GM21390 (cell line): ENCODE results near the gene COG6.

Experiments
- ATAC-seq: cut with Tn5 transposase; IDR thresholded peaks from one replicate; pipeline ENCODE4 v1.9.1; 2021; ENCODE audit not compliant: unreplicated experiment

Gene COG6

DNA sequence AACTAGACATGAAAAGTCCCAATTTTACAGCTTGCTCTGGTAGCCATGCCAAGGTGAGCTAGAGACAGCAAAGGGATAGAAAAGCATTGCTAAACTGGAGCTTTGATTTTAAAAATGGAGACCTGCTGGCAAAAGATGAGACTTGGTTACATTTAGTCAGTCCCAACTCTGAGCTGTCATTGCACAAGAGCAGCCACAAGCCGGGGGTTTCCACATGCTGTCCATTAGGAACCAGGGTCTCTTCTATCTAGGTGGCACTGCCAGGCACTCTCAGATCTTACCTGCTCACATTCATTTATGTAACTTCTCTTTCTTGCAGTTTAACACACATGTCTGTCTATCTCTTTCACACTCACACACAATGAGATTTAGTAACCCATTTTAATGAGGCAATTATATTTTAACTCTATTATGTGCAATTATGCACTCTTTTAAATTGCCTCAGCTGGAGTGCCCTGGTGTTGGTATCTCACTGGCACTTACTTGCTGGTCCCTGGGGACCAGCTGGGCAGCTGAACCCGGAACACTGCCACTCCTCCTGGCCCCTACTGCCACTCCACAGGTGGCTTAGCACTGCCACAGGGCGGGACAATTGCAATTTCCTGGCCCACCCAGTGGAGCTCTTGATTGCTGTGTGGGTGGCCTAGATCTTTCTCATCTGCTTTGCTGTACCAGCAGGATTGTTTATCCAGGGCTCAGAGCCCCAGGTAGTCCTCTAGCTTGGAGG, 112.5 kb downstream of the COG6 start:
- no peak for ATAC-seq

DNA sequence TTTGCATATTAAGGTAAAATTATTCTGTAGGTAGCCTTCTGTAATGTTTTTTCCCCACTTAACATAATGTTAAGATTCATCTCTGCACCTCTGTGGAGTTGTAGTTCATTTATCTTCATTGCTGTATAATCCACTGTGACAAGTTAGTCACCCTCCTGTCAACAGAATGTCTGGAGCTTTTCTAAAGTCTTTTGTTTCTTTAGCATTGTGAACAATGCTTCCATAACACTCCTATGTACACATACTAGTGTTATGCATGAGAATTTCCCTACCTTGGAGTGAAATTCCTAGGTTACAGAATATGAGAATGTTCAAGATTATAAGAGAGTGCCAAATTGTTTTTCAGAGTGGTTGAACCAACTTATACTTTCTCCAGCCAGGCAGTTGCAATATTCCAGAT, 113.5 kb downstream of the COG6 start:
- no peak for ATAC-seq

DNA sequence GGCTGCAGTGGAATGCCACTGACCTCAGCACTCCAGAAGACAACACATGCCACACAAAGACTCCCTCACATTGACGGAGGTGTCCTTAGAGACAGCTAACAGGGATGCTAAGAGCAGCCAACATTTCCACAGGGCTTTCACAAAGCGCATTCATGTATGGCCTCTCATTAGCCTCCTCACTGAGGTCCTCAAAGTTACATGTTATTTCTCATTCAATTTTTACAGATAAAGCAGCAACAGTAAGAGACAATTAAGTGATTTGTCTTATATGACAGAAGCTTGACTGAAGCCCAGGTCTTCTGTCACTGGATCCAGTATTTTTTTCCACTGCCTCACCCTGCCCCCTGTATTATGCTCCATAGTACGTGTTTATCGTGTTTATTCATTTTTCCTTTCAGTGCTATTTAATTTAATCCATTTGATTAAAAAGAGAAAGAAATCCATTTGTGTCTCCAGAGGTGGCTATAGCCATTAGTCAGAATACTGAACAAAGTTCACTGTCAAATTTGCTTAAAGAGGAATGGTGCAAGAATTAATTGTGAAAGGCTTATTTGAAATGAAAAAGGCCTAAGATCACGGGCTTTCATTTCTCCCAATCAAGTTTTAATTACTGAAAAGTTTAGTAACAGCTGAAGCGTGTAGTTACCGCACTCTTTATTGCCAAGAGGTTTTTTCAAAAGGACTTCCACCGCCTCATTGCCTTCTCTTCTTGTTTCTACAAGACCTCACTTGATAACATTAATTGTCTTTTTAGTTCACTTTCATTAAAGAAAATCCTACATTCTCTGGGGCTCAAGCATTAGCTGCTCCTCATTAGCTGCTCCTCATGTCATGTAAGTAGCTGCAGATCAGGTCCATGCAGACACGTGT, 115.0 kb downstream of the COG6 start:
- no peak for ATAC-seq

DNA sequence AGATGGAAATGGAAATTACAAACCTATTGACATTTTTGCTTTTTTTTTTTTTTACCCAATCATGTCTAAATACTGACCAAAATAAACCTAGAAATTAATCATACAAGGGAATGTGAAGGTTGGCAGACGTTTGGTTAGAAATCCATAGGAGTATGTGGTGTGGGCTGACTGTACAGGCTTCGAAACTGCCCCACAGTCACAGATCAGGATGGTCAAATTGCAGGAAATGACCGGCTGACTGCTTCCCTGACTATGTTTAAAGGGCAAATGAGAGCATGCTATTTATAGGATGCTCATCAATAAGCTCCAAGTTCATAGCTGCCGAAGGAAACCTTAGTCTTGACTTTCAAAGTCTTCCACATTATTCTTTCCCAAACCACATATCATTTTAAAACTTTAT, 118.4 kb downstream of the COG6 start:
- ATAC-seq, result no peak

DNA sequence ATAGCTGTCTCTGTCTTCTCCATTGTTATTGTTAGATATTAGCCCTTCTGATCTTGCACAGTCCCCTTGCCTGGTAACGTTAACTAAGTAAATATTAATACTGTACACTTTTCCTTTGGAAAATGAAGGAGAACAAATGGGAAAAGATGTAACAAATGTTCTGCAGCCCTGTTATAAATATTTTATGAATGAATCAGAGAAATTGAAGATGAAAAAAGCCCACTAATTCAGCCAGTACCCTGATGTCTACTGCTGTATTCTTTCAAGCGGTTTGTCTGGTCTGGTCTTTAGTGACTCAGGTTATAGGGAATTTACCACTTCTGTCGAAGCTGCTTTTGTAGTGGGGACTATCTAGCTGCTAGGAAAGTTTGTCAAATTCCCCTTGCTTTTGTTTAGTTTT, 121.0 kb downstream of the COG6 start:
- no peak for ATAC-seq

DNA sequence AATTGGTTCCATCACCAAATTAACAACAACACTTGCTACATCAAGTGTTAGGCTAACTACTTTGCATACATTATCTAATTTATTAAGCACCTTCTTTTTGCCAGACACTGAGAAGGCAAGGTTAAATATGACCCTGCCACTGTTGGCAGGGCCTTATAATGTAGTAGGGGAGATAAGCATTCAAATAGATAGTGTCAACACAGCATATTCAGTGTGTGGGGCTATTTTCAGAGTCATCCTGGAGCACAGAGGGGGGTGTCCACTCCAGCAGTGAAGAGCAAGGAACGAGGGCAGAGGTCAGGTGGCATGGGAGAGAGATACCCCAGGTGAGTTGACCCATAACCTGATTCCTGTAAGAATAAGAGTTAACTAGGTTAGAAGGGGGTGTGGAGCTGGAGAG, 121.6 kb downstream of the COG6 start:
- ATAC-seq, result no peak

DNA sequence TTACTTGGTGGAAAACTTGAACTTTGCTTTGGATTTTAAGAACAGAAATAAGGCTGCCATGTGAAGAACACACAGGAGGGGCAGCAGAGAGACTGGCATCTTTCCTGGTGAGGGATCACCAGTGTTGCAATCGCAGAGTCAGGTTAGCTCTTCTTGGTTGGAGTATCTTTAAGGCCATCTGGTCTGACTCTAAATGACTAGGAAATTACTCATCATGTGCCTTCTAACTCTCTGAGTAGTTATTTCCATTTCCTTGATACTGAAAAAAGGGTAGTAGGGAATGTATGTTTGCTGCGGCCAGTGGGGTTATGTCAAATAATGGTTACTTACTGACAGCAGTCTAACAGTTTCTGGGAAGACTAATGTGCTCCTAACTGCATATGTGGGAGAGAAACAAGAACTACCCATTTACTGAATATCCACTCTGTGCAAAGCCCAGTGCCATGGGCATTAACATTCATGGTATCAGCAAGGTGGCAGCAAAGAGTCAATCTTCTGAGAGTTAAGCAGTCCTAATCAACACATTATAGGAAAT, 122.1 kb downstream of the COG6 start:
- no peak for ATAC-seq

DNA sequence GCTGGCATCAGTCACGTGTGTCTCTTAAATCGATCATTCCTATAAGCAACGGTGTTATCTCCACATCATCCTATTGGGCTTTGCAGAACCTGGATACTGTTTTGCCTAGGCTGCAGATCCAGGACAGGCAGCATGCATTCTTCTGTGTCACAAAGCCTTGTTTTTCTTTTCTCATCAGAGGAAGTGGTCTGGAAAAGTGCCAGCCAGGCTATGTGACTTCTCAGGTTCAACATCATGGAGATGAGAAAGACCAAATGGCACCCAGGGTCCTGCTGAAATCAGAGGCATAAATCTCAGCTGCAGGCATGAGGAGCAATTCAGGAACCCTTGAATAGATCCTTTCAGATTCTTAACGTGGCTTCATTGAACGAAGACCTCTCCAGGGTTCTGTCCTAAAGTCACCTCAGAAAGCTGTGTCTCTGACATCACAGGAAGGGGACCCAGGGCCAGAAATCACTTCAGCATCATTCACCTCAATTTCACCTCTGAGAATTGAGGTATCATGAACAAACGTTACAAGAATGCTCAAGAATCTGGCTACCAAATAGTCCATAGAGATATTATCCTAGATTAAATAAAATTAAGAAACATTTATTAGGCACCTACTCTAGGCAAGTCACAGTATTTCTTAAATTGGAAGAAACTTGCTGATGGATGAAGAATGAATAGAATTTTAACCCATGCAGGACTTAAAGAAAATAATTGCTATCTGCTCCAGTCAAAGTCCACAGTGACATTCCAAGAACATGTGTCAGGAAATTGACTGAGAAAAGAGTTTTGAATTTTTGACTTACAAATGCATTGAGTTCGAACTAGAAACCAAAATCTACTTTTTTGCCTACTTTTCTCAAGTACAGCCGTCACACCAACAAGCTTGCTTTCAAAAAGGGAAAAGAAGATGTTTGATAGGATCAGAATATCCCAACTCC, 124.1 kb downstream of the COG6 start:
- no peak for ATAC-seq

DNA sequence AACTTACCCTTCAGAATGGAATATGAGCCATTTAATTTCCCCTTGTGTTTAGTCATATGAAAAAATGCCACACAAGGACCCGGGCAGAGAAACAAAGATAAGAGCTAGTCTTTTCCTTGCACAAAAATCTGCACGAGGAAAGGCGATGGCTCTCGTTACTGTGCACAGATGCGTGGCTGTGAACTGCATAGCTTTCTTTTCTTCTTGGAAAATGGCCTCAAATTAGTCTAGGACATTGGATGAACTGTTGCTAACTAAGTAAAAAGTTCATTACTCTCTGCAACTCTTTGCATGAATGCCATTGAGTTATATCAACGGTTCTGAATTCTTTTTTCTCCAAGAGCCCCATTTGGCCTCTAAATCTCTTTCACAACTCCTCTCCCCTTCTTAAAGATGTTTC, 125.2 kb downstream of the COG6 start:
- no peak for ATAC-seq

DNA sequence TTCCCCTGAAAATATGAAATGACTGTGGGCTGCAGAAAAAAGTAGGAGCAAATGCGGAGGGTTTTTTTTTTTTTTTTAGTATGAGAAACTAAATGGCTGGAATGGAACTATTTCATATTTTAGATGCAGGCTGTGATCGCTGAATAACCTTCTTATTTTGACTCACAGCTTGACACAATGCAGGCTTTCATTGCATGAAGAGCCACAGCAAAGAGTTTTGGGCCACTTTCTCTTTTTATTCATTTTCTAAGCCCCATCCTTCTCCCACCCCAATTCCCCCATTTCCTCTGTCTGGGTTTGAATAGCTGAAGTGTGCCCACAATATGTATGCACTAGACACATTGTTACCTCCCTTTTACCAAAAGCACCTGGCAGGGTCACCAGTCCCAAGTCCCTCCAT, 125.9 kb downstream of the COG6 start:
- ATAC-seq, result no peak

DNA sequence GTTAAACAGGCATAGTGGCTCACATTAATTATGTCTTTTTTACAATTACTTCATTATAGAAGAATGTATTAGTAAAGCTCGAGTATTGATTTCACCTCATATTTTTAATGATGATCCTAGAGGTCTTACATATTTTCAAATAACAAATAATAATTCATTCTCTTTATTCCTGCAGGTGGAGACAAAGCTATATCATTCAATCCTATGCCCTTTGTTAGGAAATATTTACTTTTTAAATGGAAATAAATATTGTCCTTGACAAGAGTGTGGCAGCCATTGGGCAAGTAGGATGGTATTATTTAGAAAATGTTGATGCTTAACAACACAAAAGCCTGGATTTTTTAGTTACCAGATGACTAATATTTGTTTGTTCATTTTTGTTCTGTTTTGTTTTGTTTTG, 127.6 kb downstream of the COG6 start:
- no peak for ATAC-seq

DNA sequence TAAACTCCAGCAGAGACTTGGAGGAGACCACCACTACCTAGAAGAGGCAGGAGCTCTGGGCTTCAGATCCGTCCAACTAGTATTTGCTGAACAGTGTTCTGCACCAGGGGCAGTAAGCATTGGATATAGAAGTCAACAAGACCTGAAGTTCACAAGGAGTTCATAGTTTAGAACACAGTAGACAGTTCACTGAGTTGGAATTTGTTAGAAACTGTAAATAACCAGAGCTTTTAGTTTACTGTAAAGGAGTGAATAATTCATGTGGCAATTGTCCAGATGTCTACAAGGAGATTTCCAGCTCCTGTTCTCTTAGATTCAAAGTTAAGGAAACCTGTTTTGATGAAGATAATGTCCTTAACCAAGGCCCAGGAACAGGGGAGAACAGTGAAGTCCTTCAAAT, 128.9 kb downstream of the COG6 start:
- no peak for ATAC-seq

DNA sequence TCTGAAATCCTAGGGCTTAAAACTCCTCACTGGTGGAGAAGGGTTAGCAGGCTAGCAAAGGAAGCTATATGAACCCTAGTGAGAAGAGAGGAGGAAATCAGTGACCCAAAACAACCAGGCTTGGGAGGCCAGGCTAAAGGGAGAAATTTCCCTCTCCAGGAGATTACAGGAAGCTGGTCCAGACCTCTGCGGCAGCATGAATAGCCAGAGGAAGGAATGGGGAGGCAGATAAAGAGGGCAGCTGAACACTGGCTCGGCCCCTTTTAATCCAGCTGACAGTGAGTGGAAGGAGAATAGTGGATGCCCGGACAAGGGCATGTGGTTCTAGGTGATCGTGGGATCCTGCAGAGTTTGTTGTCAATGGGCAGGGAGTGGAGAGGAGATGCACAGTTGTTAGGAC, 130.6 kb downstream of the COG6 start:
- no peak for ATAC-seq

DNA sequence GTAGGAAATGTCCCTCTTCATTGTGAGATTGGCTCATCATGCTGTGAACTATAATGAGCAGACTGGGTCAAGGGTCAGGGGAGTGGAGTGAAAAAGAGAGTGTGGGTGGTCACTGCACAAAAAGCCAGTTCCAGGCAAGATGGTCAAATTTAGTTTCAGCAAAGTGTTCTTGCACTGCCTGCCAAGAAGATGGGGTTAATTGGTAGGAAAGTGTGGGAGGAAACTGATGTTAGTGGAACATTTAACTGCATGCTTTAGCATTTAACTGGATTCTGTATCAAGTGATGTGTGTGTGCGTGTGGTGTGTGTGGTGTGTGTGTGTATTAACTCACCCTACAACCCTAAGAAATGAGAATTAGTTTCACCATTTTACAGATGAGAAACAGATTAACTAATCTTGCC, 131.6 kb downstream of the COG6 start:
- ATAC-seq, result no peak

DNA sequence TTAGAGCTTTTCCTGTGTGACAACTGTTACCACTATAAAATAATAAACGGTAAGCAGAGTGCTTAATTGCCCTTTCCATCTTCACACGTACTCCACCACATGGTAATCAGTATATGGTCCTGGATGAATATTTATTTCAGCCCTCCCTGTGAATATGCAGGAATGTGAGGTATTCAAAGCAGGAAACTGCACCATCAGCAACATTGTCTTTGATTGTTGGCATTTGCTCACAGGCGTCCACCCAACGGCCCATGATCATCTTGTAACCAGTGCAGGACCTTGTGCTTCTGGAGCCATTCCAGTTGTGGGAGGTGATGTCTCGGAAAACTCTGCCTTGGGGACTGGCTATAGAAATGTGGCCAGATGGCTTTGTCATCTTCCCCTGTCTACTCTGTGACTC, 132.6 kb downstream of the COG6 start:
- ATAC-seq, result no peak

DNA sequence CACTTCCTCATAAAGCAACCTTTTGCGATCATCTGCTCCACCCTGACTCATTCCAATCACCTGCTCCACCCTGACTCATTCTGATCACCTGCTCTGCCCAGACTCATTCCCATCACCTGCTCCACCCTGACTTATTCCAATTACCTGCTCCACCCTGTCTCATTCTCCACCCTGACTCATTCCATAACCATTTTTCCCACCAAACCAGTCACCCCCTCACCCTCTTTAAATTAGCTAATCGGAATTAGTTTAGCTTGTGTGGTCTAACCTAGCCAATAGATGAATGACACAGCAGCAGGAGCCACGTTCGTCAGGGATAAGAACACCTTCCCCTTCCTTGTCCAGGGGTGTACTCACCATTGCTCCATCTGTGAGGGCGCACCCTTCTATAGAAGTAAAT, 134.0 kb downstream of the COG6 start:
- ATAC-seq, result no peak
